HepG2 (cell line): Measurements from ENCODE around the gene COG1. TPM values are rescaled to one million over a fixed set of nuclear protein-coding genes. Genes with fewer than 3 reads are reported as not detected.
A peak's percentile ranks its signal among the peaks of the same experiment; 100 is the strongest.

ENCODE experiments used
- ATAC-seq: fragments of 200-7000 bp; cut with Tn5 transposase; 3 replicates; pipeline ENCODE4 v1.9.1; 2020; ENCODE audit warnings: mild to moderate bottlenecking, moderate library complexity
- BruUV-seq: library from RNA; stranded (reverse); fragments of 400-500 nt; replicated peaks from 2 replicates; lab custom pipeline; 2021; lab: Mats Ljungman, UMichigan
- CTCF ChIA-PET: fragments of 300-600 bp; formaldehyde crosslinking; extraction: SDS; loops from one replicate; lab custom pipeline; 2021; ENCODE audit warnings: low total read pairs, inconsistent platforms, low intra/inter-chr PET ratio; lab: Yijun Ruan, JAX
- POLR2A ChIA-PET: fragments of 350-600 bp; sonication (Branson Sonifier 250); formaldehyde crosslinking; loops from one replicate; lab custom pipeline; 2020; ENCODE audit warnings: antibody characterized with exemption, inconsistent platforms; lab: Yijun Ruan, JAX
- DNase-seq: peaks from one replicate; pipeline ENCODE4 v3.0.0-alpha.2; 2015; ENCODE audit warnings: low spot score
- FAIRE-seq: peaks from 3 replicates; lab custom pipeline; 2011; peaks lifted over from hg19 to GRCh38; lab: Jason Lieb, UNC
- H2AFZ ChIP-seq: one replicate; pipeline ENCODE4 v1.6.1; 2011; ENCODE audit warnings: low read length, inconsistent platforms
- H3K27ac ChIP-seq: fragments of 300-600 bp; 3 replicates; pipeline ENCODE4 v1.8.0; 2011; ENCODE audit warnings: mixed run types, mild to moderate bottlenecking, mixed read lengths, low read length, inconsistent platforms; ENCODE audit not compliant: insufficient read depth; ENCODE audit errors: extremely low read length
- H3K27me3 ChIP-seq, 2 experiments: fragments of 200-600 bp in 1 of 2; 2 replicates in 1 of 2; 3 replicates in 1 of 2; pipeline versions ENCODE4 v1.6.0 to v1.8.0; 2011; ENCODE audit warnings: low read length in 2 of 2, mild to moderate bottlenecking in 2 of 2, moderate library complexity in 2 of 2, inconsistent platforms in 1 of 2; ENCODE audit not compliant: insufficient read depth in 2 of 2, control insufficient read depth in 1 of 2
- H3K36me3 ChIP-seq, 2 experiments: fragments of 200-600 bp in 1 of 2; replicated peaks in 1 of 2; 2 replicates in 1 of 2; 3 replicates in 1 of 2; pipeline versions ENCODE4 v1.5.1 to v1.8.0; 2011; ENCODE audit warnings: low read length in 2 of 2, inconsistent platforms in 1 of 2; ENCODE audit not compliant: insufficient read depth in 2 of 2, control insufficient read depth in 1 of 2
- H3K4me1 ChIP-seq: 2 replicates; pipeline ENCODE4 v1.5.1; 2012; ENCODE audit warnings: low read length, inconsistent platforms; ENCODE audit not compliant: insufficient read depth
- H3K4me2 ChIP-seq: 2 replicates; pipeline ENCODE4 v1.6.0; 2011; ENCODE audit warnings: low read depth, low read length, inconsistent platforms
- H3K4me3 ChIP-seq, 3 experiments: fragments of 200-600 bp in 1 of 3; sonication (generic), shearing (Covaris generic) in 1 of 3; replicated peaks in 1 of 3; 2 replicates each; pipeline ENCODE4 v1.5.1; 2011 to 2016; ENCODE audit warnings: low read length in 3 of 3, inconsistent platforms in 2 of 3, low read depth in 2 of 3, mild to moderate bottlenecking in 2 of 3, control low read depth in 1 of 3, mixed read lengths in 1 of 3; ENCODE audit not compliant: insufficient read depth in 1 of 3
- H3K79me2 ChIP-seq: one replicate; pipeline ENCODE4 v1.6.1; 2011; ENCODE audit warnings: low read length, inconsistent platforms; ENCODE audit not compliant: insufficient read depth
- H3K9ac ChIP-seq: 2 replicates; pipeline ENCODE4 v1.6.0; 2011; ENCODE audit warnings: mild to moderate bottlenecking, low read depth, low read length, inconsistent platforms; ENCODE audit not compliant: insufficient read depth
- H3K9me3 ChIP-seq: 2 replicates; pipeline ENCODE4 v1.5.1; 2012; ENCODE audit warnings: mild to moderate bottlenecking, low read length
- H4K20me1 ChIP-seq: 2 replicates; pipeline ENCODE4 v1.6.0; 2011; ENCODE audit warnings: inconsistent platforms, mild to moderate bottlenecking, low read length, moderate library complexity; ENCODE audit not compliant: insufficient read depth
- ARID2 ChIP-seq: sonication (generic); formaldehyde crosslinking; IDR thresholded peaks from 2 replicates; pipeline ENCODE4 v1.8.1; 2022; ENCODE audit warnings: mild to moderate bottlenecking, missing genetic modification reagents, borderline replicate concordance
- ESRRA ChIP-seq: sonication (generic); formaldehyde crosslinking; IDR thresholded peaks from 2 replicates; pipeline ENCODE4 v1.5.1; 2020; ENCODE audit warnings: mild to moderate bottlenecking, low read depth, missing genetic modification reagents
- FOSL2 ChIP-seq: sonication (generic); formaldehyde crosslinking; IDR thresholded peaks from 2 replicates; pipeline ENCODE4 v1.4.0; 2020; ENCODE audit warnings: missing genetic modification reagents
- FOXA1 ChIP-seq, 2 experiments: fragments of 450-650 bp in 1 of 2; sonication (generic) in 1 of 2; formaldehyde crosslinking in 1 of 2; IDR thresholded peaks; 2 replicates each; pipeline versions ENCODE4 v1.4.0 to v1.6.1; 2016 to 2020; ENCODE audit warnings: missing genetic modification reagents in 1 of 2
- HOXD1 ChIP-seq: sonication (generic); formaldehyde crosslinking; IDR thresholded peaks from 2 replicates; pipeline ENCODE4 v1.5.0; 2020; ENCODE audit warnings: missing genetic modification reagents
- JUN ChIP-seq: sonication (generic); formaldehyde crosslinking; IDR thresholded peaks from 2 replicates; pipeline ENCODE4 v1.4.0; 2020; ENCODE audit warnings: mild to moderate bottlenecking, missing genetic modification reagents
- NR2F2 ChIP-seq: IDR thresholded peaks from 2 replicates; pipeline ENCODE4 v1.6.1; 2012; ENCODE audit warnings: low read depth, inconsistent platforms, borderline replicate concordance
- RXRA ChIP-seq: sonication (generic); formaldehyde crosslinking; IDR thresholded peaks from 2 replicates; pipeline ENCODE4 v1.5.1; 2020; ENCODE audit warnings: missing genetic modification reagents
- SPEN ChIP-seq: sonication (generic); formaldehyde crosslinking; IDR thresholded peaks from 2 replicates; pipeline ENCODE4 v1.5.1; 2020; ENCODE audit warnings: low read depth, mild to moderate bottlenecking, missing genetic modification reagents
- TSC22D2 ChIP-seq: sonication (generic); formaldehyde crosslinking; IDR thresholded peaks from 2 replicates; pipeline ENCODE4 v1.5.1; 2020; ENCODE audit warnings: missing genetic modification reagents, mild to moderate bottlenecking, borderline replicate concordance
- ZC3H13 ChIP-seq: sonication (generic); formaldehyde crosslinking; IDR thresholded peaks from 2 replicates; pipeline ENCODE4 v1.8.1; 2023; ENCODE audit warnings: mild to moderate bottlenecking, missing genetic modification reagents, moderate library complexity
- ZNF274 ChIP-seq: sonication (generic); formaldehyde crosslinking; IDR thresholded peaks from 2 replicates; pipeline ENCODE4 v1.5.1; 2020; ENCODE audit warnings: mild to moderate bottlenecking, missing genetic modification reagents
- ZNF468 ChIP-seq: sonication (generic); formaldehyde crosslinking; IDR thresholded peaks from 2 replicates; pipeline ENCODE4 v1.8.0; 2022; ENCODE audit warnings: mild to moderate bottlenecking, moderate library complexity, missing genetic modification reagents
- ZNF768 ChIP-seq: sonication (generic); formaldehyde crosslinking; IDR thresholded peaks from 2 replicates; pipeline ENCODE4 v1.4.0; 2020; ENCODE audit warnings: missing genetic modification reagents
- WGBS: methylation state at CpG from one replicate; pipeline ENCODE4 v1.1.6; 2017; ENCODE audit warnings: low lambda C conversion rate; 5-methylcytosine and 5-hydroxymethylcytosine counted together
- in situ Hi-C: cut with HindIII; loops from 2 replicates; pipeline ENCODE4 v1.10.0; 2017; ENCODE audit warnings: low pct_unique_long_range_greater_than_20kb; ENCODE audit not compliant: extremely low pct_ligation_motif_present
- intact Hi-C: fragments of 100-400 bp; cut with micrococcal nuclease; formaldehyde crosslinking; loops from one replicate; pipeline ENCODE4 v1.10.0; 2022; ENCODE audit not compliant: unreplicated experiment
- polyA plus RNA-seq, 8 experiments: library from polyadenylated mRNA; depleted of rRNA in 3 of 8; stranded (reverse) in 7 of 8; unstranded in 1 of 8; fragments of >200 nt; fragmentation: Illumina TruSeq in 4 of 8; extraction: Trizol in 4 of 8; gene quantifications; 2 replicates each; pipeline versions ENCODE4 v1.2.1 to v1.2.3, GENCODE V29; 2011 to 2016; ENCODE audit warnings: low read depth in 4 of 8, missing spikeins in 1 of 8, mixed read lengths in 1 of 8; ENCODE audit not compliant: insufficient read depth in 1 of 8
- total RNA-seq, 5 experiments: library from RNA; depleted of rRNA; stranded (reverse); fragments of >200 nt; fragmentation: Illumina TruSeq; extraction: Trizol; gene quantifications; 2 replicates each; pipeline ENCODE4 v1.2.3, GENCODE V29; 2016; ENCODE audit warnings: low read depth in 1 of 5
- TF ChIP-seq, protein P1 (sequence below): sonication (generic); formaldehyde crosslinking; IDR thresholded peaks from 2 replicates; pipeline ENCODE4 v1.4.0; 2020; ENCODE audit warnings: mild to moderate bottlenecking, missing genetic modification reagents, borderline replicate concordance

Gene COG1
- total and polyA plus RNA-seq, 2 of the 13 experiments (the other 11 are each of a cell fraction or from before 2014, with no cell fraction given): 36.6 to 39.7 TPM

GRCh38 chr17:73234736-73235135 is 41.9 kb downstream of the COG1 start (continued):
- no peak for TF ChIP-seq ZNF768 (CRISPR knock-in tag)
- no peak for TF ChIP-seq FOXA1 (IDR thresholded peaks at IDR 0.05)
- no peak for TF ChIP-seq FOXA1 (CRISPR knock-in tag; IDR thresholded peaks at IDR 0.05)

- Histone ChIP-seq H4K20me1 (no peaks in the 10 kb centered on the region), H3K36me3 (peaks cover 9 to 38% of the 10 kb centered on the region in 2 experiments), H3K4me3 (no peak overlapping the region), H3K4me2 (no peak overlapping the region; the same call in 1 of the 2 replicates), H3K9me3 (no peaks in the 10 kb centered on the region), H3K79me2 (peaks cover 31% of the 10 kb centered on the region), H3K9ac (no peak overlapping the region), H2AFZ (no peak overlapping the region), H3K4me1 (peaks cover 48% of the 10 kb centered on the region), H3K27me3 (no peaks in the 10 kb centered on the region; a peak in 1 of 5 replicates), H3K27ac (no peak overlapping the region)
- POLR2A ChIA-PET: no interaction called here
- TF ChIP-seq ESRRA (CRISPR knock-in tag) (no peak), ZC3H13 (CRISPR knock-in tag) (0 out of 2 replicates have a peak, but pooled peaks have one; percentile 37)
- DNase-seq (no peak), FAIRE-seq (no peak), ATAC-seq (no peak)
- BruUV-seq: no TSS peak
- 92% methylated on average over 6 of the region's 6 CpGs for WGBS
- CTCF ChIA-PET: no interaction called here
- in situ Hi-C loops: no loop called here
- intact Hi-C loops: no loop called here
Measured at GRCh38 chr17:73237714-73238113, 44.9 kb downstream of the COG1 start.

DNA sequence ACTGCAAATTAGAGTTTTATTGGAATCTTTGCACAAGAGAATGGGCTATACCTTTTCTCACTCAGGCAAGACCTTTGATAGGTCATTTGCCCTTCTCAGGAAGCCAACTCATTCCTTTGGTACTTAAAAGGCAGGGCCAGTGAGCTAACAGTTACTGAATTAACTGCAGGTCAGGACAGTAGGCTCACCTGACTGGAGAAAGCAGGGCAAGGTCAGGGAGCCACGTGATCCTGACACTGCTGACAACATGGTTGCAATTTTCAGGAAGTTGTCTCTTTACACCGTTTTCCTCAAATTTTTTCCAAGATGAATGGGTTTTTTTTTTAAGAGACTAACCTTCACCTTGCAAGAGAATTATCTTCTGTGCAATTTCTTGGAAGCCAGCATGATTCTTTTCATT is 47.7 kb downstream of the COG1 start:
- Histone ChIP-seq H3K4me1 (peaks cover 35% of the 10 kb centered on the region), H3K79me2 (peaks cover 17% of the 10 kb centered on the region), H3K4me3 (no peak overlapping the region), H3K9me3 (no peaks in the 10 kb centered on the region), H3K9ac (no peak overlapping the region), H3K36me3 (peaks cover 13 to 52% of the 10 kb centered on the region in 2 experiments), H3K4me2 (no peak overlapping the region), H2AFZ (no peak overlapping the region), H4K20me1 (no peaks in the 10 kb centered on the region), H3K27me3 (no peaks in the 10 kb centered on the region)
- POLR2A ChIA-PET: no interaction called here
- intact Hi-C loops (no loop called here), in situ Hi-C loops (no loop called here)
- FAIRE-seq: no peak
- no peak for ATAC-seq
- no TSS peak for BruUV-seq
- WGBS: 73% methylated on average over 2 of the region's 2 CpGs
- no peak for DNase-seq
- TF ChIP-seq ARID2 (CRISPR knock-in tag) (no peak), JUN (no peak), NR2F2 (no peak), SPEN (CRISPR knock-in tag) (no peak), FOSL2 (no peak), ZNF274 (CRISPR knock-in tag) (no peak), RXRA (CRISPR knock-in tag) (no peak), TSC22D2 (CRISPR knock-in tag) (no peak), ZNF468 (CRISPR knock-in tag) (no peak), HOXD1 (CRISPR knock-in tag) (no peak)
- TF ChIP-seq, protein P1, sequence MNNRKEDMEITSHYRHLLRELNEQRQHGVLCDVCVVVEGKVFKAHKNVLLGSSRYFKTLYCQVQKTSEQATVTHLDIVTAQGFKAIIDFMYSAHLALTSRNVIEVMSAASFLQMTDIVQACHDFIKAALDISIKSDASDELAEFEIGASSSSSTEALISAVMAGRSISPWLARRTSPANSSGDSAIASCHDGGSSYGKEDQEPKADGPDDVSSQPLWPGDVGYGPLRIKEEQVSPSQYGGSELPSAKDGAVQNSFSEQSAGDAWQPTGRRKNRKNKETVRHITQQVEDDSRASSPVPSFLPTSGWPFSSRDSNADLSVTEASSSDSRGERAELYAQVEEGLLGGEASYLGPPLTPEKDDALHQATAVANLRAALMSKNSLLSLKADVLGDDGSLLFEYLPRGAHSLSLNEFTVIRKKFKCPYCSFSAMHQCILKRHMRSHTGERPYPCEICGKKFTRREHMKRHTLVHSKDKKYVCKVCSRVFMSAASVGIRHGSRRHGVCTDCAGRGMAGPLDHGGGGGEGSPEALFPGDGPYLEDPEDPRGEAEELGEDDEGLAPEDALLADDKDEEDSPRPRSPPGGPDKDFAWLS (CRISPR knock-in tag): no peak
- TF ChIP-seq, all 625 proteins: peak for 0
- no peak overlapping the region for H3K27ac ChIP-seq
- CTCF ChIA-PET: no interaction called here
